HG02885 (cell line): ENCODE measurements around the gene TRAPPC2B.
A peak's percentile ranks its signal among the peaks of the same experiment; 100 is the strongest.

Experiments used
- ATAC-seq: cut with Tn5 transposase; IDR thresholded peaks from one replicate; pipeline ENCODE4 v1.9.1; 2021; ENCODE audit warnings: mild to moderate bottlenecking; ENCODE audit not compliant: unreplicated experiment, poor library complexity

The TRAPPC2B gene

DNA sequence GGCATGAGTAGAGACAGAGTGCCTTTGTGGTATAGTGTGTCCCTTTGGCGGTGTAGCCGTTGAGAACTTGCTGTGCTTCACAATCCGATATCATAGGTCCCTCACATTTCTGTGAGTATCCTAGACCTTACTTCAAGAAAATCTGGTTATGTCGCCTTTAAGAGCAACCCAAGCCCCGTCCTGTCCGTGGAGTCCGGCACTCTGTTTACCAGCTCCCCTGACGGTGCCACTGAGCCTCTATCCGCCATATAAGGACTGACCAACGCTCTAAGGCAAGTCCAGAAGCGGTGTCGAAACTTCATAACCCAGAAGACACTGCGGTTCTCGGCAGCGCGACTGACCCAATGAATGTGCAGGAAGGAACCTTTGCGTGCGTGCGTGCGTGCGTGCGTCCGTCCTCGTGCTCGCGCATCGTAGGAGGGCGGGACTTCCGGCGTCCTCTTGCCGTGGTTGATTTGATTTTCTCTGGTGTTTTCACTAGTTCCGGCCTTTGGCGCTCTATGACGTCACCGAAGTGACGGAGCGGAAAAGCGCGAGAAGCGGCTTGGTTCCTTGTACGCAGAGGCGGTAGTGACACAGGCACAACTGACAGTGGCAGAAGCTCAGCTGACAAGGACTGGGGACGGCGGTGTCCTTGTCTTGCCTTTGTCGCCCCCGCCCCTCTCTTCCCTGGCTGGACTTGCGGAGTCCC is at the start of gene TRAPPC2B, which contains the start of gene ZNF547:
TRAPPC2B (plus strand) TSS at position 555 of the 691 bp plus-strand sequence. CDS start 1,283 bp downstream, outside the sequence.
ZNF547 (plus strand) TSS at position 555 of the 691 bp plus-strand sequence. CDS start 5,005 bp downstream, outside the sequence.
- ATAC-seq, result peak; percentile 93

- ATAC-seq, result no peak
Observed at GRCh38 chr19:57314146-57314545, 49.2 kb upstream of the TRAPPC2B start.

- no peak for ATAC-seq
Observed at GRCh38 chr19:57317503-57317902, 45.8 kb upstream of the TRAPPC2B start.

- no peak for ATAC-seq
Observed at GRCh38 chr19:57319869-57320179, 43.5 kb upstream of the TRAPPC2B start.

DNA sequence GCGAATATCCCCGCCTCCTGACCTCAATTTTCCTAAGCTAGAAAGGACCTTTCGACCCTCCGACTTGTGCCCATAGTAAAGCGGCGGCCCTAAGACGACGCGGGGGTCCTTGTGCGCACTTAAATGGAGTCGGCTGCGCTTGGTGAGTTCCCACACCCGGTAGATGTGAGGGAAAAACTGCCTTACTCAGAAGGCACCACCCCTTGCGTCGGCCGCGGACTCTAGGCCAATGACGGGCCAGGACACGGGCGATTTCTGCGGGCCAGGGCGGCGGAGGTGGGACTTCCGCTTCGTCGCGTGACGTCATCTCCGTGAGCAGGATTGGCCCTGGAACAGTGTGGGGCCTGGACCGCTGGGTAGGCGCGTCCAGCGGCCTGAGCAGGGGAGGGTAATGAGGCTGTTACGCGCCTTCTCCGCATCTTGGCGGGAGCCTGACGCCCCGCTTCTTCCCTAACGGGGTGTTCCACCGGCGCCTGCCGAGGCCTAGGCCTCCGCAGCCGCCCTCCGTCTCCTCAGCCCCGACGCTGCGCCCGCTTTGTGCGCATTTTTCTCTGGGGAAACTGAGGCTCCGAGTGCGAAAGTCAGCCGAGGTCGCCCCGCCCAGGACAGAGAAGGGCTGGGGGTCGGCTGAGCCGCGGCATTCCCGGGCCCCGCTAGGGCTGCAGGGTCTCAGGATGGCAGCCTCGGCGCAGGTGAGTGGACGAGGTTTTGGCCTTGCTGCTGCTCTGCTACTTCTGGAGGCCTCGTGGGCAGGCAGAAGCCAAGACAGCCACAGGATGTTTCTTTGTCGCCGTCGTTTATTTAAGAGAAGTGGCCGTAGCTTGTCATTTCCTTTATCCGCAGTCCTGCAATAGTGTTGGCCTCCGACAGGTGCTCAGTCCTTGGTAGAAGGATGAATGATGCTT is 42.9 kb upstream of the TRAPPC2B start, which contains the start of gene ZNF543:
ZNF543 (plus strand) TSS at position 293 of the 905 bp plus-strand sequence; CDS start at position 675, 382 bp downstream.
- peak; percentile 99 for ATAC-seq

DNA sequence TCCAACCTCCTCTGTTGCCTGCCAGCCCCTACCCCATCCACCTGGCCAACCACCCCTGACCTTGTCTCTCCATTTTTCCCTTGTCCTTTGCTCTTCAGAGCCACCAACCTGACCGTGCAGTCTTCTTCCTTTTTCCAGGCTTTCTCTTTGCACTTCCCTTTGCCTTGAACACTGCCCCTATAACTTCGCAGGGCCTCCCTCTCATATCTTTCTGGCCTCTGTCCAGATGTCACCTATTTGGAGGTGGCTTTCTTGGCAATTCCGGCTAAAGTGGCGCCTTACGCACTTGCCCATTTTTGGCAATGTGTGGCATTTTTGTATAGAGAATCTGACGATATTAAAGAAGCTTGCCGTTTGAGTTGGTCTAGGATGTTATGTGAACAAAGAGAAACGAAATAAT is 42.2 kb upstream of the TRAPPC2B start:
- ATAC-seq, result no peak

DNA sequence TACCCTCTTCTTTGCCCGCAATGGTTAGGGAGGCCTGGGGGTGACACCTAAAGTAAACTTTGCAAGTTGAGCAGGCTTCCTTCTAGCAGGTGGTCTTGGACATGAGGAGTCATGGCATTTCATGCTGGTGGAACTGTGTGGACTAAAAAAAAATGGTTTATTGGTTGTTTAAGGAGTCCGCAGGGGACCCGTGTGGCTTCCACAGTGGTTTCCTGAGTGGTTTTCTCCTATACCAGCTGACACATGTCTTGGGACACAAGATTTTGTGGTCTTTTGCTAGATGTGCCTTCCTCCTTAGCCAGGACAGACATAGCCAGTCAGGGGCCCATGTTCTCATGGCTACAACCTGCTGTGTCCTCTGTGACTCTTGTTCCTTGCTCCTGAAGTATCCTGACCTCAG is 41.6 kb upstream of the TRAPPC2B start:
- no peak for ATAC-seq

GRCh38 chr19:57324992-57325391 is 38.4 kb upstream of the TRAPPC2B start:
- no peak for ATAC-seq

- no peak for ATAC-seq
Observed at GRCh38 chr19:57327993-57328392, 35.4 kb upstream of the TRAPPC2B start.

DNA sequence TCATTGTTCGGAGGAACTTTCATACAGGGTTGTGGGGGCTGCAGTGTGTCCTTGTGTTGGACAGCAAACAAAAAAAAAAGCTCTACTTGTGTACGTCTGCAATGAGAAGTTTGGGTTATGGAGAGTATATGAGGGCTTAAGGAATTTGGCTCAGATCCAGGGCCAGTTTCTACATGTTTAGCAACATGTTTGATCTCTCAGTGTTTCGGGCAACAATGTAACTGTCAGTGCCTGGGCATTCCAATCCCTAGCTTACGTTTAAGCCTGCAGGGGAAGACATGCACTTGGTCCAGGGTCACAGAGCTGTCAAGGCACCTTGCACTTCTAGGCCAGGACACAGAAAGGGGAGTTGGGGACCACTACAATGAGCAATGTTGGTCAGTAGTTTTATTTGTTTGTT is 29.2 kb upstream of the TRAPPC2B start:
- ATAC-seq, result no peak

GRCh38 chr19:57338877-57339276 is 24.5 kb upstream of the TRAPPC2B start:
- ATAC-seq, result no peak

- no peak for ATAC-seq
Observed at GRCh38 chr19:57342582-57342981, 20.8 kb upstream of the TRAPPC2B start.

DNA sequence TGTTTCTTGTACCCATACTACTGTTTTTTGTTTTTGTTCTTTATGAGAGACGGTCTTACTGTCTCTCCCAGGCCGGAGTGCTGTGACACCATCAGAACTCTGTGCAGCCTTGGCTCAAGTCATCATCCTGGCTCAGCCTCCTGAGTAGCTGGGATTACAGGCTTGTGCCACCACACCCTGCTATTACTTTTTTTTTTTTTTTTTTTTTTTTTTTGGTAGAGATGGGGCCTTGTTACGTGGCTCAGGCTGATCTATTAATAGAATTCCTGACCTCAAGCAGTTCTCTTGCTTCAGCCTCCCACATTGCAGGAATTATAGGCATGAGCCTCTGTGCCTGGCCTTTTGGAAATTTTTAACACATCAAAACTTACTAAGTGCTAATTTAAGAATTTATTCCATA is 15.2 kb upstream of the TRAPPC2B start:
- ATAC-seq, result no peak

DNA sequence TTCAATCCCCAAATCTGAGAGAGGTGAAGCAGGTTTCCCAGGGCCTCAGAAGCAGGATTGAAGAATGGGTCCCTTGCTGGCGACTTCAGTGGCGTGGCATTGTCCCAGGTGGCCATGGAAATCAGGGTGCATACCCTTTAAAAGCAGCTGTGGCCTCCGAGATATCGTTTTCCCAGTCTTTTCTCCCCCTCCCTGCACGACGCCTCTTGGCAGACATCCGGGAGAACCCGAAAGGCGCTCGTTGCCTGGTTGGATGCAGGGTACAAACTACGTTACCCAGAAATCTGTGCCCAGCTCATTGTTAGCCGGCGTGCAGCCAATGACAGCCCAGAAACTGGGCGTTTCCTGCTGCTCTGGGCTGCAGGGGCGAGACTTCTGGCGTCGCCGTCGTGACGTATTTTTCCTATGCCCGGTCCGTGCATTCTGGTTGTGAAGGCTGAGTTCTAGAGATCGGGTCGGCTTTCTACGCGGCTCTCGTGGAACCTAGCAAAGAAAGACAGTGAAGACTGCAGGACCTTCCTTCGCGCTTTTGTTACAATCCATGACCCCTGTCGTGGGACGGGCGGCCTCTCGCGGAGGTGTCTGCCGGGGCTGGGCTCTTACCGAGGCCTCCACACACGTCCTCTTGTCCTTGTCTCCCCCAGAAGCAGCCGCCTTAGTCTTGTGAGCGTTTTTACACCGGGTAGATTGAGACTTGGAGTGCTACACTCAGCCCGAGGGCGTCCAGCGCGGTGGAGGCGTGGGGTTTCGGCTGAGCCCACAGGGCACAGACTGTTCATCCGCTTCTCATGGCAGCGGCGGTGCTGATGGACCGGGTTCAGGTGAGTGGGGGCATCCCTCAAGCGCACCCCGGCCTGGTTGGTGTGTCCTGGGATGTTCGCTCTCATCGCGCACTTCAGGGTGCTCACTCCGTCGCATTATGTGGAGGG is 12.2 kb upstream of the TRAPPC2B start, which contains the start of gene ZNF304:
ZNF304 (plus strand) TSS at position 395 of the 929 bp plus-strand sequence; CDS start at position 789, 394 bp downstream.
- ATAC-seq, result peak; percentile 99

- ATAC-seq, result no peak
Observed at GRCh38 chr19:57351867-57352266, 11.5 kb upstream of the TRAPPC2B start.

- ATAC-seq, result no peak
Observed at GRCh38 chr19:57355916-57356315, 7.4 kb upstream of the TRAPPC2B start.

DNA sequence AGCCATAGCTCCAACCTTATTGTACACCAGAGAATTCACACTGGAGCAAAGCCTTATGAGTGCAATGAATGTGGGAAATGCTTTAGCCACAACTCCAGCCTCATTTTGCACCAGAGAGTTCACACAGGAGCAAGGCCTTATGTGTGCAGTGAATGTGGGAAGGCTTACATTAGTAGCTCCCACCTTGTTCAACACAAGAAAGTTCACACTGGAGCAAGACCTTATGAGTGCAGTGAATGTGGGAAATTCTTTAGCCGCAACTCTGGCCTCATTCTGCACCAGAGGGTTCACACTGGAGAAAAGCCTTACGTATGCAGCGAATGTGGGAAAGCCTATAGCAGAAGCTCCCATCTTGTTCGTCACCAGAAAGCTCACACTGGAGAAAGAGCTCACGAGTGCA is 5.9 kb upstream of the TRAPPC2B start:
- no peak for ATAC-seq

- no peak for ATAC-seq
Observed at GRCh38 chr19:57359300-57359699, 4.1 kb upstream of the TRAPPC2B start.

GRCh38 chr19:57362419-57362818 is 932 bp upstream of the TRAPPC2B start:
- ATAC-seq, result no peak

DNA sequence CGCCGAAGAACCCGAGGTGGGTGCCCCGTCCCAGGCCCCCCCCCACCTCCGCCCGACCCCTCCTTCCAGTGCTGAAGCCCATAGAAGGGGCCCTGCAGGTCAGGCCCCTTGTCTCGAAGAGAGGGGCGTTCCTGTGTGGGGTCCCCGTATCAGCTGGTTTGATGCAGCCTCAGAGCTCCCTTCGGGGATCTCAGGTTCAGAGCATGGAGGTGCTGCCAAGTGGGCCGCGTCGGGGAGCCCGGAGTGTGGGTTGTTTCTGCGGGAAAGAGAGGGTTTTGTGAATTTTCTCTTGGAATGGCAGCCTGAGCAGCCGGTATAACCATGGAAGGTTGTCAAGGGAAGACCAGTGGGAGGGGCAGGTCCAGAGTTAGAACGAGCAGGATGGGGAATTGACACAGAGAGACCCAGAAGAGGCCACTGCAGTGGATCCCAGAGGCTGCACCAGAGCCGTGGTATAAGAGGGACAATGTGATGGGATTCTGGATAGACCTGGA is 384 bp downstream of the TRAPPC2B start:
- no peak for ATAC-seq
